Erythroblast (primary cell): Measurements from ENCODE around the gene PDSS1.
"Not testable (repeated sequence)": the region's sequence is repeated elsewhere in the genome, so short reads cannot be mapped to it uniquely, and the experiment has no call there.

Experiments used
- DNase-seq, 2 experiments: peaks; one replicate each; lab custom pipeline; 2025; lab: John Stamatoyannopoulos, UW
- GATA1 ChIP-seq: IDR thresholded peaks from 2 replicates; pipeline ENCODE4 v1.6.1; 2011; ENCODE audit warnings: low read depth, mild to moderate bottlenecking, control low read depth, low read length, moderate library complexity
- POLR2A ChIP-seq: IDR thresholded peaks from 2 replicates; pipeline ENCODE4 v1.6.1; 2011; ENCODE audit warnings: mild to moderate bottlenecking, low read length

Gene PDSS1

DNA sequence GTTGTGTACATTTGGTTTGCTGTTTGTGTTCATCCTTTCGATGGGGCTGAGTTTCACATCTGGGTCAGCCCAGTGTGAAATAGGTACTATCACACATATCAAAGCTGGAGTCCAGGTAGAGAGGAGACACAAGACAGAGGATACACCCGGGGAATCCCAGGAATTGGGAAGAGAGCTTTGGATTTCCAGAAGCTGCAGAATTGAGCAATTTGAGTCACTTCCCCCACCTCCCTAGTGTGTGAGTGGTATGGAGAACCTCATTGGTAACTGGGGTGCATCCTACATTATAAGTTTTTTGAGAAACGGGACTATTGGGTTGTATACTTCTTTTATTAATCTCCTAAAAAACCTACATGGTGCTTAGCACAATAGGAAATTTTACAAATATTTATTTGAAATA, 12.1 kb upstream of the PDSS1 start:
- TF ChIP-seq POLR2A (no peak), GATA1 (no peak)
- no peak for DNase-seq

- no peak for DNase-seq
Measured at GRCh38 chr10:26689399-26689798, 8.1 kb upstream of the PDSS1 start.

GRCh38 chr10:26690731-26691475, 6.6 kb upstream of the PDSS1 start:
- no peak for DNase-seq
- TF ChIP-seq GATA1 (no peak), POLR2A (no peak)

More at GRCh38 chr10:26689399-26689798, 8.1 kb upstream of the PDSS1 start:
- TF ChIP-seq POLR2A (no peak), GATA1 (no peak)

- DNase-seq = not testable (repeated sequence)
Measured at GRCh38 chr10:26694536-26694935, 3.0 kb upstream of the PDSS1 start.

- TF ChIP-seq POLR2A (no peak), GATA1 (no peak)
- no peak for DNase-seq
Measured at GRCh38 chr10:26696786-26697162, 727 bp upstream of the PDSS1 start.

- no peak for TF ChIP-seq GATA1
- no peak for TF ChIP-seq POLR2A
- peak; percentile 27 to 47 for DNase-seq
Measured at GRCh38 chr10:26697922-26698608, 564 bp downstream of the PDSS1 start.

GRCh38 chr10:26698909-26699308, 1.4 kb downstream of the PDSS1 start:
- TF ChIP-seq POLR2A (no peak), GATA1 (no peak)
- peak in 1 of 2 experiments; percentile 13 for DNase-seq

- no peak for TF ChIP-seq POLR2A
- no peak for TF ChIP-seq GATA1
Measured at GRCh38 chr10:26699631-26700030, 2.1 kb downstream of the PDSS1 start.

GRCh38 chr10:26700884-26701630, 3.6 kb downstream of the PDSS1 start:
- DNase-seq = no peak
- TF ChIP-seq GATA1 = no peak
- TF ChIP-seq POLR2A = no peak

More at GRCh38 chr10:26699631-26700030, 2.1 kb downstream of the PDSS1 start:
- no peak for DNase-seq

DNA sequence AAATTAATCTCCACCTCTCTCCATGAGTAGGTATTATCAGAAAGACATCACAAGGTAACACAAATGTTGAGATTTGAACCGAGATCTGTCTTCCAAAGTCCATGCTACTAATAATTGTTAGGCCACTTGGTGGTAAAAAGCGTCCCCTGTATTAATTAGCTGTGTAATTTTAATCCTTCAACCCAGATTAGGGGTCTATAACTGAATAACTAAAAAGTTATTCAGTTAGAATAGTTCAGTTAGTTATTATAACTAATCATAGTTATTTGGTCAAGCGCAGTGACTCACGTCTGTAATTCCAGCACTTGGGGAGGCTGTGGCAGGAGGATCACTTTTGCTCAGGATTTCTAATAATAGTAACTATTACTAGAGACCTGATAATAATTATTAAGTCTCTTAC, 5.6 kb downstream of the PDSS1 start:
- DNase-seq = no peak
- TF ChIP-seq GATA1 = no peak
- no peak for TF ChIP-seq POLR2A

- no peak for TF ChIP-seq GATA1
- TF ChIP-seq POLR2A = no peak
- DNase-seq = no peak
Measured at GRCh38 chr10:26703974-26704373, 6.5 kb downstream of the PDSS1 start.

- DNase-seq = no peak
- TF ChIP-seq POLR2A (no peak), GATA1 (no peak)
Measured at GRCh38 chr10:26706206-26706605, 8.7 kb downstream of the PDSS1 start.

GRCh38 chr10:26706936-26707335, 9.4 kb downstream of the PDSS1 start:
- no peak for TF ChIP-seq POLR2A
- TF ChIP-seq GATA1 = no peak
- no peak for DNase-seq

DNA sequence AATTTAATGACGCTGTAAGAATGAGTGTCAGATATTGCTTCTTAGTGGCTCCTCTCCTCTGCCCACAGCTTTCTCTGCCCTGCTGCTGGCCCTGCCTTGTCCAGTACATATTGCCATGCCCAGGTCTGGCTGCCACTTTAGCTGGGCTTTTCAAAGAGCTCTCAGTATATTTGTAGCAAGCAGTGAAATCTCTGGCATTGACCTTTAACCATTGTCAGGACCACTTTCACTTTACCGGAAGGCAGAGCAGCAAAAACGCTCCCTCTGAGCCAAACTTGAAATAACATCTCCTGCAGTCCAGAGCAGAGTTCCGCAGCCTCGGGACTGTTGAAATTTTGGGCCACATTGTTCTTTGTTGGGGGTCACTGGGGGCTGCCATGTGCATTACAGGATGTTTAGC, 13.8 kb downstream of the PDSS1 start:
- no peak for DNase-seq
- TF ChIP-seq POLR2A = no peak
- TF ChIP-seq GATA1 = no peak
